HCT116 (cell line): ENCODE data around the gene SUOX. TPM values are rescaled to one million over a fixed set of nuclear protein-coding genes. Genes with fewer than 3 reads are reported as not detected.

Experiments
- ATAC-seq: fragments of 200-7000 bp; cut with Tn5 transposase; 2 replicates; pipeline ENCODE4 v1.9.1; 2020; ENCODE audit warnings: mild to moderate bottlenecking, moderate library complexity
- BruUV-seq: library from RNA; stranded (reverse); fragments of 400-500 nt; replicated peaks from 2 replicates; lab custom pipeline; 2021; lab: Mats Ljungman, UMichigan
- CTCF ChIA-PET: fragments of 300-600 bp; sonication (Branson Sonifier 250); formaldehyde crosslinking; loops from one replicate; lab custom pipeline; 2021; ENCODE audit warnings: antibody characterized with exemption; lab: Charles Lee
- POLR2A ChIA-PET: fragments of 300-600, 350-600 bp; sonication (Branson Sonifier 250); formaldehyde crosslinking; loops from one replicate; lab custom pipeline; 2021; ENCODE audit warnings: antibody characterized with exemption; lab: Charles Lee
- RAD21 ChIA-PET, 2 experiments: fragments of 300-600 bp; sonication (Branson Sonifier 250); formaldehyde crosslinking; loops; one replicate each; lab custom pipeline; 2023; ENCODE audit warnings: low total read pairs in 2 of 2; ENCODE audit not compliant: uncharacterized antibody in 2 of 2, unreplicated experiment in 2 of 2, low non-redundant PET in 1 of 2; lab: Charles Lee
- DNase-seq: peaks from one replicate; pipeline ENCODE4 v3.0.0-alpha.2; 2010; ENCODE audit warnings: low read depth, low spot score
- H2AFZ ChIP-seq: fragments of 200-600 bp; shearing (Covaris generic), sonication (generic); 2 replicates; pipeline ENCODE4 v1.6.1; 2017; ENCODE audit warnings: low read depth, mixed run types, mixed read lengths, antibody characterized with exemption, low read length; ENCODE audit not compliant: poor library complexity, severe bottlenecking
- H3K27ac ChIP-seq: 2 replicates; pipeline ENCODE4 v1.5.1; 2012; ENCODE audit warnings: low read depth, low read length
- H3K27me3 ChIP-seq: fragments of 200-600 bp; sonication (generic); 2 replicates; pipeline ENCODE4 v1.6.1; 2016; ENCODE audit warnings: mixed run types, low read length, mixed read lengths; ENCODE audit not compliant: insufficient read depth
- H3K36me3 ChIP-seq, 2 experiments: fragments of 200-500 bp in 1 of 2; fragments of 200-600 bp in 1 of 2; sonication (Bioruptor generic) in 1 of 2; sonication (generic) in 1 of 2; 2 replicates each; pipeline versions ENCODE4 v1.5.1 to v1.6.1; 2014 to 2016; ENCODE audit warnings: low read length in 2 of 2, inconsistent platforms in 1 of 2, mixed read lengths in 1 of 2, mixed run types in 1 of 2; ENCODE audit not compliant: insufficient read depth in 2 of 2, control insufficient read depth in 1 of 2
- H3K4me1 ChIP-seq, 2 experiments: fragments of 200-600 bp in 1 of 2; sonication (generic) in 1 of 2; 2 replicates each; pipeline versions ENCODE4 v1.5.1 to v1.6.1; 2012 to 2017; ENCODE audit warnings: low read length in 2 of 2, inconsistent platforms in 1 of 2, mild to moderate bottlenecking in 1 of 2, mixed read lengths in 1 of 2, mixed run types in 1 of 2, moderate library complexity in 1 of 2; ENCODE audit not compliant: insufficient read depth in 2 of 2, control insufficient read depth in 1 of 2
- H3K4me2 ChIP-seq: fragments of 200-600 bp; sonication (generic); 2 replicates; pipeline ENCODE4 v1.6.1; 2017; ENCODE audit warnings: mixed run types, low read length, mixed read lengths
- H3K4me3 ChIP-seq, 2 experiments: fragments of 200-600 bp in 1 of 2; sonication (generic) in 1 of 2; replicated peaks in 1 of 2; 2 replicates each; pipeline ENCODE4 v1.5.1; 2011 to 2016; ENCODE audit warnings: low read length in 2 of 2, control low read depth in 1 of 2, low read depth in 1 of 2, mild to moderate bottlenecking in 1 of 2, mixed read lengths in 1 of 2, mixed run types in 1 of 2
- H3K79me2 ChIP-seq: fragments of 200-600 bp; sonication (generic); 2 replicates; pipeline ENCODE4 v1.6.1; 2017; ENCODE audit warnings: mild to moderate bottlenecking, mixed run types, low read length, moderate library complexity, mixed read lengths; ENCODE audit not compliant: insufficient read depth
- H3K9ac ChIP-seq: fragments of 200-600 bp; sonication (generic); 2 replicates; pipeline ENCODE4 v1.6.1; 2016; ENCODE audit warnings: low read length, mixed read lengths
- H3K9me2 ChIP-seq: fragments of 200-600 bp; sonication (generic), shearing (Covaris generic); 2 replicates; pipeline ENCODE4 v1.6.1; 2017; ENCODE audit warnings: mixed run types, mild to moderate bottlenecking, moderate library complexity; ENCODE audit not compliant: insufficient read depth
- H3K9me3 ChIP-seq, 2 experiments: fragments of 200-500 bp in 1 of 2; fragments of 200-600 bp in 1 of 2; sonication (Bioruptor generic) in 1 of 2; sonication (generic) in 1 of 2; 2 replicates each; pipeline ENCODE4 v1.6.1; 2014 to 2017; ENCODE audit warnings: low read length in 2 of 2, mixed read lengths in 2 of 2, inconsistent platforms in 1 of 2, low read depth in 1 of 2, mild to moderate bottlenecking in 1 of 2, mixed run types in 1 of 2, moderate library complexity in 1 of 2; ENCODE audit not compliant: control insufficient read depth in 1 of 2, insufficient read depth in 1 of 2
- H4K20me1 ChIP-seq: fragments of 200-600 bp; sonication (generic), shearing (Covaris generic); 2 replicates; pipeline ENCODE4 v1.6.1; 2017; ENCODE audit warnings: mixed run types, mild to moderate bottlenecking, moderate library complexity; ENCODE audit not compliant: insufficient read depth
- CEBPB ChIP-seq: IDR thresholded peaks from 2 replicates; pipeline ENCODE4 v1.6.1; 2012; ENCODE audit warnings: low read depth
- EGR1 ChIP-seq: IDR thresholded peaks from 2 replicates; pipeline ENCODE4 v1.6.1; 2012; ENCODE audit warnings: low read depth
- EZH2 ChIP-seq: fragments of 200-600 bp; sonication (generic); IDR thresholded peaks from 2 replicates; pipeline ENCODE4 v1.6.1; 2017; ENCODE audit warnings: antibody characterized with exemption, mixed run types
- FOSL1 ChIP-seq: IDR thresholded peaks from 2 replicates; pipeline ENCODE4 v1.6.1; 2012; ENCODE audit warnings: low read depth
- POLR2A ChIP-seq: IDR thresholded peaks from 2 replicates; pipeline ENCODE4 v1.7.0; 2011; ENCODE audit warnings: borderline replicate concordance; ENCODE audit not compliant: insufficient read depth, insufficient read length; ENCODE audit errors: extremely low read depth
- SIN3A ChIP-seq: IDR thresholded peaks from 2 replicates; pipeline ENCODE4 v1.6.1; 2012; ENCODE audit warnings: low read depth
- SP1 ChIP-seq: IDR thresholded peaks from 2 replicates; pipeline ENCODE4 v1.6.1; 2012; ENCODE audit warnings: low read depth
- TCF7L2 ChIP-seq: IDR thresholded peaks from 2 replicates; pipeline ENCODE4 v1.7.0; 2011; ENCODE audit warnings: borderline replicate concordance, inconsistent platforms; ENCODE audit not compliant: insufficient read depth, insufficient read length; ENCODE audit errors: extremely low read depth
- intact Hi-C: fragments of 100-400 bp; cut with micrococcal nuclease; formaldehyde crosslinking; loops from 2 replicates; pipeline ENCODE4 v1.10.0; 2022
- total RNA-seq: library from RNA; stranded (reverse); gene quantifications from one replicate; pipeline ENCODE4 v1.2.1, GENCODE V29; 2021; ENCODE audit not compliant: unreplicated experiment
- TF ChIP-seq, protein P1 (sequence below): IDR thresholded peaks from 2 replicates; pipeline ENCODE4 v1.6.1; 2012
- TF ChIP-seq, protein P2 (sequence below): IDR thresholded peaks from 2 replicates; pipeline ENCODE4 v1.6.1; 2011; ENCODE audit warnings: mild to moderate bottlenecking, low read length, moderate library complexity; ENCODE audit not compliant: insufficient replicate concordance; ENCODE audit errors: extremely low read depth

Gene SUOX
- total RNA-seq, 1 experiment from 2014 or later = 18.0 TPM

DNA sequence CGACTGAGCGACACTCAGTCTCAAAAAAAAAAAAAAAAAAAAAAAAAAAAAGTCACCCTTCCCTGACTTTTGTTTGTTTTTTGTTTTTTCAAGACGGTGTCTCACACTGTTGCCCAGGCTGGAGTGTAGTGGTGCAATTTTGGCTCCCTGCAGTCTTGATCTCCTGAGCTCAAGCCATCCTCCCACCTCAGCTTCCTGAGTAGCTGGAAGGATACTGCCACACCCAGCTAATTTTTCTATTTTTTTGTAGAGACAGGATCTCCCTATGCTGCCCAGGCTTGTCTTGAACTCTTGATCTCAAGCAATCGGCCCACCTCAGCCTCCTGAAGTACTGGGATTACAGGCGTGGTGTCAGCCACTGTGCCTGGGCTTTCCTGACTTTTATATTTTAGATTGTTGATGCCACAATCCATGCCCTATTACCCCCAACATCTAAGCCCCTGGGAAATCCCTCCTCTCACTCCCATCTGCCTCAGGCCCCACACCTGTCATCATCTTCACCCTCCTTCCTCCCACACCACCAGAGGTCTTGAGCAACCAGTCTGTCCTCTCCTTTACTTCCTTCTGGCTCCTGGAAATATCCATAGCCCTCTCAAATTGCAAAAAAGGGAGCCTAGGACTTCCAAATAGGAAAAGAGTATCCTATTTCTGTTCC lies 31.6 kb downstream of the SUOX start:
- RAD21 ChIA-PET = interaction anchor here (1.2 to 1.4 kb wide), 2 partner anchors 31 to 33 kb away, joined by 3 to 4 read pairs; partner anchors contain the start of gene SUOX (in 1 of the 2)
- ATAC-seq (no peak), DNase-seq (no peak)
- no peak overlapping the region for H3K27ac ChIP-seq
- no peak overlapping the region for H3K9ac ChIP-seq
- H3K36me3 ChIP-seq = no peaks in the 10 kb centered on the region
- intact Hi-C loops = loop anchor here (1.0 to 5.0 kb wide), 2 partner anchors 32 to 291 kb away; no protein-coding TSS in a partner anchor
- no peaks in the 10 kb centered on the region for H3K79me2 ChIP-seq
- H3K9me3 ChIP-seq = no peaks in the 10 kb centered on the region
- POLR2A ChIA-PET = interaction anchor here (0.9 to 1.1 kb wide), 2 partner anchors 22 to 31 kb away, joined by 3 read pairs; partner anchors contain the start of gene SUOX
- H3K9me2 ChIP-seq = no peaks in the 10 kb centered on the region
- TF ChIP-seq CEBPB = no peak
- TF ChIP-seq, protein P1, sequence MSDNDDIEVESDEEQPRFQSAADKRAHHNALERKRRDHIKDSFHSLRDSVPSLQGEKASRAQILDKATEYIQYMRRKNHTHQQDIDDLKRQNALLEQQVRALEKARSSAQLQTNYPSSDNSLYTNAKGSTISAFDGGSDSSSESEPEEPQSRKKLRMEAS = no peak
- TF ChIP-seq POLR2A = no peak
- no peak for TF ChIP-seq EGR1
- TF ChIP-seq, protein P2, sequence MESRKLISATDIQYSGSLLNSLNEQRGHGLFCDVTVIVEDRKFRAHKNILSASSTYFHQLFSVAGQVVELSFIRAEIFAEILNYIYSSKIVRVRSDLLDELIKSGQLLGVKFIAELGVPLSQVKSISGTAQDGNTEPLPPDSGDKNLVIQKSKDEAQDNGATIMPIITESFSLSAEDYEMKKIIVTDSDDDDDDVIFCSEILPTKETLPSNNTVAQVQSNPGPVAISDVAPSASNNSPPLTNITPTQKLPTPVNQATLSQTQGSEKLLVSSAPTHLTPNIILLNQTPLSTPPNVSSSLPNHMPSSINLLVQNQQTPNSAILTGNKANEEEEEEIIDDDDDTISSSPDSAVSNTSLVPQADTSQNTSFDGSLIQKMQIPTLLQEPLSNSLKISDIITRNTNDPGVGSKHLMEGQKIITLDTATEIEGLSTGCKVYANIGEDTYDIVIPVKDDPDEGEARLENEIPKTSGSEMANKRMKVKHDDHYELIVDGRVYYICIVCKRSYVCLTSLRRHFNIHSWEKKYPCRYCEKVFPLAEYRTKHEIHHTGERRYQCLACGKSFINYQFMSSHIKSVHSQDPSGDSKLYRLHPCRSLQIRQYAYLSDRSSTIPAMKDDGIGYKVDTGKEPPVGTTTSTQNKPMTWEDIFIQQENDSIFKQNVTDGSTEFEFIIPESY = no peak
- no peak for TF ChIP-seq FOSL1
- TF ChIP-seq SIN3A = no peak
- no peak for TF ChIP-seq EZH2
- TF ChIP-seq SP1 = no peak
- TF ChIP-seq TCF7L2 = no peak
- no TSS peak for BruUV-seq
- no peak overlapping the region for H3K4me2 ChIP-seq
- no peaks in the 10 kb centered on the region for H3K4me1 ChIP-seq
- H2AFZ ChIP-seq = no peak overlapping the region
- CTCF ChIA-PET = interaction anchor here (0.9 to 2.6 kb wide), 6 partner anchors 10 to 292 kb away, joined by 3 to 24 read pairs (median 6); partner anchors contain the start of gene SUOX
- H4K20me1 ChIP-seq = no peaks in the 10 kb centered on the region
- no peaks in the 10 kb centered on the region for H3K27me3 ChIP-seq
- H3K4me3 ChIP-seq = no peak overlapping the region
